H1 (cell line): Measurements from ENCODE around the gene GFRA4. TPM values are rescaled to one million over a fixed set of nuclear protein-coding genes. Genes with fewer than 3 reads are reported as not detected.

ENCODE experiments used
- EZH2 ChIP-seq: fragments of 200-600 bp; sonication (generic); IDR thresholded peaks from 2 replicates; pipeline ENCODE4 v1.7.1; 2012; ENCODE audit warnings: low read depth, mild to moderate bottlenecking, moderate library complexity, low read length, inconsistent platforms; ENCODE audit not compliant: severe bottlenecking
- PHF8 ChIP-seq: fragments of 200-600 bp; sonication (generic); conservative IDR thresholded peaks from 2 replicates; pipeline ENCODE4 v1.7.1; 2012; ENCODE audit warnings: low read depth, mild to moderate bottlenecking, inconsistent platforms, low read length, moderate library complexity
- polyA plus RNA-seq, 7 experiments: library from polyadenylated mRNA; depleted of rRNA in 3 of 7; stranded (reverse) in 5 of 7; unstranded in 2 of 7; fragments of >200 nt in 5 of 7; fragments of 200-250 nt in 2 of 7; gene quantifications; 1 replicate in 5 of 7; 2 replicates in 1 of 7; 4 replicates in 1 of 7; pipeline versions ENCODE4 v1.2.1 to v1.2.3, GENCODE V29; 2011 to 2013; ENCODE audit warnings: missing spikeins in 2 of 7, mixed read lengths in 2 of 7
- total RNA-seq: library from RNA; stranded (reverse); fragmentation: NEBNext Ultra II Directional; extraction: Animal tissue kit (Norgen Biotek cat#: 25700); gene quantifications from 2 replicates; pipeline ENCODE4 v1.2.1, GENCODE V29; 2021
- TF ChIP-seq, protein P1 (sequence below), 3 experiments: IDR thresholded peaks; 1 replicate in 2 of 3; 2 replicates in 1 of 3; pipeline versions ENCODE4 v1.5.1 to v1.6.1; 2011; ENCODE audit warnings: low read length in 3 of 3, mild to moderate bottlenecking in 3 of 3, inconsistent platforms in 2 of 3, low read depth in 1 of 3, moderate library complexity in 1 of 3; ENCODE audit not compliant: insufficient read depth in 1 of 3; ENCODE audit errors: control extremely low read depth in 1 of 3

The GFRA4 gene
- total and polyA plus RNA-seq, 2 of the 8 experiments (the other 6 are each of a cell fraction or from before 2014, with no cell fraction given), result 0.05 TPM; not detected in 1

DNA sequence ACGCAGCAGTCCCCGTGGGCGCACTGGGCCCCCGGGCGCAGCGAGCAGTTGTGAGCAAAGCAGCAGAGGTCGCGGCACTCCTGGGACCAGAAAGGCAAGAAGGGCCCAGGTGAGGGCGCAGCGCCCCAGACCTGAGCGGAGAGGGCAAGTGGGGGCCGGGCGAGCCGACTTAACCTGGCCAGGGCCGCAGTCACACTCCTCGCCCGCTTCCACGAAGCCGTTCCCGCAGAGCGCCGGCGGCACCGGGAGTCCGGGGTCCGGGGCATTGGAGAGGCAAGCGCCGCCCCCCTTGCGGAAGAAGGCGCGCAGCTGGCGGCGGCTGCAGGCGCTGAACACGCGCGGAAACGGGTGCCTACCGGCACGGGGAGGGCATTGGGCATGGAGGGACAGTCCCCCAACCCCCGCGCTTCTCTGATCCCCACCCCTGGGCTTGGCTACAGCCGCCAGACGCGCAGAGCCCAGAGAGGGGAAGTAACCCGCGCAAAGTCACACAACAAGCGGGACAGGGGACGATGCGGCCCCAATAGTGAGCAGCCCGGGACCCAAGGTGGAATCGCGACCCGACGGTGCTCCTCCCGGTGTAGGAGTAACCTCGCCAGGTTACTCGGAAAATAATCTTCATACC is 9.5 kb upstream of the GFRA4 start (continued):
- TF ChIP-seq, protein P1, sequence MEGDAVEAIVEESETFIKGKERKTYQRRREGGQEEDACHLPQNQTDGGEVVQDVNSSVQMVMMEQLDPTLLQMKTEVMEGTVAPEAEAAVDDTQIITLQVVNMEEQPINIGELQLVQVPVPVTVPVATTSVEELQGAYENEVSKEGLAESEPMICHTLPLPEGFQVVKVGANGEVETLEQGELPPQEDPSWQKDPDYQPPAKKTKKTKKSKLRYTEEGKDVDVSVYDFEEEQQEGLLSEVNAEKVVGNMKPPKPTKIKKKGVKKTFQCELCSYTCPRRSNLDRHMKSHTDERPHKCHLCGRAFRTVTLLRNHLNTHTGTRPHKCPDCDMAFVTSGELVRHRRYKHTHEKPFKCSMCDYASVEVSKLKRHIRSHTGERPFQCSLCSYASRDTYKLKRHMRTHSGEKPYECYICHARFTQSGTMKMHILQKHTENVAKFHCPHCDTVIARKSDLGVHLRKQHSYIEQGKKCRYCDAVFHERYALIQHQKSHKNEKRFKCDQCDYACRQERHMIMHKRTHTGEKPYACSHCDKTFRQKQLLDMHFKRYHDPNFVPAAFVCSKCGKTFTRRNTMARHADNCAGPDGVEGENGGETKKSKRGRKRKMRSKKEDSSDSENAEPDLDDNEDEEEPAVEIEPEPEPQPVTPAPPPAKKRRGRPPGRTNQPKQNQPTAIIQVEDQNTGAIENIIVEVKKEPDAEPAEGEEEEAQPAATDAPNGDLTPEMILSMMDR (IDR thresholded peaks at IDR 0.05; ENCODE audit: control extremely low read depth in 1 of 3, insufficient read depth in 1 of 3, low read depth in 1 of 3, low read length in 3 of 3), result peak; percentile 29 to 34 (median 31); a peak in 3 of 4 replicates
- TF ChIP-seq PHF8 (no peak), EZH2 (peak; percentile 67)
